GM19193 (cell line): ENCODE measurements around the gene TCF20.

Experiments used
- POLR2A ChIP-seq: IDR thresholded peaks from 4 replicates; pipeline ENCODE4 v1.6.1; 2011; ENCODE audit not compliant: insufficient read depth, insufficient read length; ENCODE audit errors: extremely low read depth

Gene TCF20

GRCh38 chr22:42280140-42280539, 9.7 kb upstream of the TCF20 start:
- no peak for TF ChIP-seq POLR2A

GRCh38 chr22:42279425-42280020, 9.1 kb upstream of the TCF20 start:
- TF ChIP-seq POLR2A, result no peak

- TF ChIP-seq POLR2A, result no peak
Measured at GRCh38 chr22:42277988-42278776, 7.7 kb upstream of the TCF20 start.

GRCh38 chr22:42277232-42277753, 6.8 kb upstream of the TCF20 start:
- no peak for TF ChIP-seq POLR2A

- TF ChIP-seq POLR2A, result no peak
Measured at GRCh38 chr22:42275970-42276369, 5.5 kb upstream of the TCF20 start.

GRCh38 chr22:42275176-42275575, 4.7 kb upstream of the TCF20 start:
- no peak for TF ChIP-seq POLR2A

GRCh38 chr22:42273855-42274451, 3.5 kb upstream of the TCF20 start:
- TF ChIP-seq POLR2A, result no peak

- no peak for TF ChIP-seq POLR2A
Measured at GRCh38 chr22:42272431-42272999, 2.1 kb upstream of the TCF20 start.

- no peak for TF ChIP-seq POLR2A
Measured at GRCh38 chr22:42271906-42272305, 1.5 kb upstream of the TCF20 start.

GRCh38 chr22:42271191-42271813, 849 bp upstream of the TCF20 start:
- no peak for TF ChIP-seq POLR2A

- TF ChIP-seq POLR2A, result peak; percentile 27
Measured at GRCh38 chr22:42270176-42270509, 310 bp downstream of the TCF20 start.

GRCh38 chr22:42269432-42270175, 849 bp downstream of the TCF20 start:
- TF ChIP-seq POLR2A, result peak; percentile 47

GRCh38 chr22:42268852-42269410, 1.5 kb downstream of the TCF20 start:
- no peak for TF ChIP-seq POLR2A

GRCh38 chr22:42265321-42265720, 5.1 kb downstream of the TCF20 start:
- TF ChIP-seq POLR2A, result no peak
